IPS-18c (cell line): ENCODE data around the gene NINL.
"Not testable (repeated sequence)": the region's sequence is repeated elsewhere in the genome, so short reads cannot be mapped to it uniquely, and the experiment has no call there.

Experiments used
- H3K4me3 ChIP-seq: 2 replicates; pipeline ENCODE4 v1.7.0; 2013; ENCODE audit warnings: low read depth, mild to moderate bottlenecking, low read length, moderate library complexity; ENCODE audit not compliant: insufficient read depth
- H3K9me3 ChIP-seq: one replicate; pipeline ENCODE4 v1.6.1; 2013; ENCODE audit warnings: mild to moderate bottlenecking, low read length, moderate library complexity; ENCODE audit not compliant: control insufficient read depth, insufficient read depth

NINL gene

DNA sequence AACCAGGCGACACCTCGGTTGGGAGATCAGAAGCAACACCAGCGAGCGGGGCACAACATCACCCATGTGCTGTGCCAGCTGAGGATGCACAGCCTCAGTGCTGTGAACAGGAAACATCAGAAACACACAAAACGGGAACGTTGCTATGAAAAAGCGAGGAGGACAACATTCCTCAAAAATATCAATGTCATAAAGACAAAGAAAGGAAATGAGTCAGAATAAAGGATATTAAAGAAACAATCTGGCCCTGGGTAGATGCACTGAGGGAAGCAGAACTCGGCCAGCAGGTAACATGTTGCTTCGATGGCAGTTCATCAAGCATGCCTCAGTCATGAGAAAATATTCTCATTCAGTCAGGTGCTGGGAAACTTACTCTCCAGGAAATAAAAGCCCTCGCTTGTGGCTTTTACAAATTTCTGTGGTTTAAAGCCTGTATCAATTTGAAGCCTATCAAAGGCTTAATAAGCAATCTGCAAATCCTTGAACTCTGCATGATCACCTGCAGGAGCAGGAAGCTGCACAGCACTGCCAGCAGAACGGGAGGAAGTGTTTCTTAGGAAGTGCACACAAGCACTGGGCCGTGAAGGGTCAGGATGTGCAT, 100.3 kb downstream of the NINL start:
- no peaks in the 10 kb centered on the region for H3K9me3 ChIP-seq

DNA sequence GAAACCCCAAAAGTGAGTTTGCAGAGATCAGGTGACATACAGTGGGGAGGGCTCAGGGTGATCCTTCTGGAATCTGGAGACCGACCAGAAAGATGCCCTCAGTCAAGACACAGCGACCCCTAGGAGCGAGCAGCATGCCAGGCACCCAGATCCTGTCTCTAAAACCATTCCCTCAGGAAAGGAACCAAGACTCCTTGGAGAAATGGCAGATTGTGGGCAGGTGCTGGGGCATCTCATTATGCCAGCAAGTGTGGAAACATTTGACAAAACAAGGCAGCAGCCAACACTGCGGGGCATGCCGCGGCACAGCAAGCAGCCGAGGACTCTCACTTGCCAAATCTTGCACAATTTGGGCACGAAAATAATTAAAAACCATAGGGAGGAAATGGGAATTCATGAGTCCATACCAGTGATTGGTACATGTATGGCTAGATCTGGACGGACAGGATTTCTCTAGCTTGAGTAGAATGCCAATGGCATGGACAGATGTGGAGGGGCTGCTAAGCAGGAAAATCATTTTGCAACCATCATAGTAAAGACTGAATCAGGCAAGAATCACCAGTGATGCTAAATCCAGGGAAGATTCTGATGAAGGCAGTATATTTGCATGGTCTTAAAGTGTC, 101.0 kb downstream of the NINL start:
- Histone ChIP-seq H3K9me3 (no peaks in the 10 kb centered on the region), H3K4me3 (no peak overlapping the region)

More for the DNA sequence above, 100.3 kb downstream of the NINL start:
- no peak overlapping the region for H3K4me3 ChIP-seq

DNA sequence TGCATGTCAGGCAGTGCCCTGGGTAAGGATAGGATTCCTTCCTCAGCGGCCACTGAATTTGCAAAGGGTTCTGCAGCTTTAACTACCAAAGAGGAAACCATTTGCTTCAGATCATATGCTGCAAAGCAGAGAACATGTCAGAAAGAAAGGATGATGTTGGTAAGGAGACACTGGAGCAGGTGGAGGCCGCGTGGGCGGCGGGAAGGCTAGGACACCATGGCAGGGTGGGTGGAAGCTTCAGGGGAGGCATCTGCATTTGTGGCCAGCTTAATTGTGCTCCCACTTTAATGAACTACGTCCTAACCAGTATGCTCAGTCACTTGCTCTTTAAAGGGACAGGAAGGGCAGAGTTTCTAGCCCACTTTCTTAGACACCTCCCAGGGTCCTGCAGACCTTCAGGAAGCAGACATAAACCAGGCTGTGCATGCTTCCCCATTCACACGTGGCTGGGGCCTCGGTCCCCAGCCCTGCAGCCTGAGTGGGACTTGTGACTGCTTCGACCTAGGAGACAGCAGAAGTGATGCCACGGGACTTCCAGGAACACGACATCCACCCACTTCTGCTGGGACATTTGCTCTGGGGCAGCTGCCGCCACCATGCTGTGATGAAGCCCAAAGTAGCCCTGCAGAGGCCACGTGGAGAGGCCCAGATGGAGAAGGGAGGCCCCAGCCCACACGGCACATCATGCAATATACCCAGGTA, 101.7 kb downstream of the NINL start:
- H3K9me3 ChIP-seq = no peaks in the 10 kb centered on the region
- no peak overlapping the region for H3K4me3 ChIP-seq

DNA sequence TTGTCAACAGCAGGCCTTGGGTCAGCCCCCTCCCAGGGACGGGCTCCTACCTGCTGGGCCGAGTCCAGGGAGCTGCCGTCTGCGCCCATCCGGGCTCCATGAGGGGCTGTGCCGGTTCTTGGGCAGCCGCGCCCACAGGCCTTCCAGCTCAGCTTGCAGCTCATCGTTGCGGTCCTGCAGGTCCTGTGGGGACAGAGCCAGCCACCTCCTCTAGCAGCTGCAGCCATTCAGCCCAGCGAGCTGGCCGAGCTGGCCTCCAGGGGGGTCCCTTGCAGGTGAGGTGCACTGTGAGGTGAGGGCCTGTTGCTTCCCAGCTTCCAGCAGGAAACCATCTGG, 103.4 kb downstream of the NINL start:
- Histone ChIP-seq H3K9me3 (no peaks in the 10 kb centered on the region), H3K4me3 (no peak overlapping the region)

DNA sequence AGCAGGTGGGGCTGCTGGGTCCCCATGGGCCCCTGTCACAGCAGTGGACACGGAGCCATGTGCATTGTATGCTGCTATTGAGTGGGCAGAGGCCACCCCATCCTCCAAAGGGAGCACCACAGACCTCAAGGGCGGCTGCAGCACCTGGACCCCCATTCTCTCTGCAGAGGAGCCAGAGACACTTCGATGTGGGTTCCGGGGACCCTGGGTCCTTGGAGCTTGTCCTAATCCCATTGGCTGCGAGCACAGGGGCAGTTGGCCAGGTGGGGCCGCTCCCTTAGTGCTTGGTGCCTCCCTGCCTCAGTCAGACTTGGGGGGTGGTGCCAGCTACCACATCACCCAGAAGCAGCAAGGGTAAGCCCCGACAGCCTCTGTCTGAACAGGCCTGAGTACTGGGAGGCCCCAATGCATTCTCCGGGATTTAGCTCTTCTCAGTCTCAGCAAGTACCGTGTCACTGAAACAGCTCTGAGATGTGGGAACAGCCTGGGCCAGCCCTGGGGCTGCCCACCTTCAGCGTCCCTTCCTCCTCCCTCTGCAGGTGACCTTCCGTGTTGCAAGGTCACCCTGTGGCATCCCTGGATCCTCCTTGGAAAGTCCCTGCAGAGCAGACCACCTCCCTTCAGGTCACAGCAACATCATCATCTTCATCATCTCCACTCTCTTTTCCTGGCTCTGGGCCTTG, 104.0 kb downstream of the NINL start:
- H3K9me3 ChIP-seq = no peaks in the 10 kb centered on the region
- no peak overlapping the region for H3K4me3 ChIP-seq

DNA sequence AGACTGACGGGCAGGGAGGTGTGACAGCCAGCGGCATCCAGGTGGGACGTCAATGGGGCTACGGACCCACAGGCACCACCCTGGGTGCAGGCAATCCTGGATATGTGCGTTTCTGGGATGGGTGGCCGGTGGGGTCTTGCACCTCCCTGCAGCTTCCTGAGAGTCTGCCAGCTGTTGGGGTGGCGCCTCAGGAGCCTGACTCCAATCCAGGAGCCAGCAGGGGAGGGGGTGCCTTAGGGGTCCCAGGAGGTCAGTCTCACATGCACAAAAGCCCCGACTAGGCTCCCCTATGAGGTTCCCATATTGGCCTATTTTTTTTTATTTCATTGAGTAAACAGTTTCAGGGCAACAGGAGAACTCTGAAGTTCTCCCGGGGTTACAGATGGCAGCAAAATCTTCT, 104.5 kb downstream of the NINL start:
- no peaks in the 10 kb centered on the region for H3K9me3 ChIP-seq
- no peak overlapping the region for H3K4me3 ChIP-seq

DNA sequence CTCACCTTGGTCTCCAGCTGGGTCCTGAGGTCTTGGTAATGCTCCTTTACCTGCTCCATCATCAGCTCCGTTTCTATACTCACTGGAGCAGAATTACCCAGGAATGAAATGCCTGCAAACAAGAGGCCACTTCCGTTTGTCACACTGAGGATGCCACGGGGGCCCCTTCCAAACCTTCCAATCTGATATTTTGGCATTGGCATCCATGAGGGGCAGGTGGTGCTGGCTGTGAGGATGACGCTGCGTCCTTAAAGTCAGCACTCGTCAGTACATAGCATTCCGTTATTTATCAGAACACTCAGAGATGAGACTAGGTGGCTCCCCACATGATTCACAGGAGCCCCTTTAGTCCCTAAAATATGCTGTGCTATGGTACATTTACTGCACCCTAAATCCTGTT, 105.2 kb downstream of the NINL start:
- H3K9me3 ChIP-seq = no peaks in the 10 kb centered on the region

DNA sequence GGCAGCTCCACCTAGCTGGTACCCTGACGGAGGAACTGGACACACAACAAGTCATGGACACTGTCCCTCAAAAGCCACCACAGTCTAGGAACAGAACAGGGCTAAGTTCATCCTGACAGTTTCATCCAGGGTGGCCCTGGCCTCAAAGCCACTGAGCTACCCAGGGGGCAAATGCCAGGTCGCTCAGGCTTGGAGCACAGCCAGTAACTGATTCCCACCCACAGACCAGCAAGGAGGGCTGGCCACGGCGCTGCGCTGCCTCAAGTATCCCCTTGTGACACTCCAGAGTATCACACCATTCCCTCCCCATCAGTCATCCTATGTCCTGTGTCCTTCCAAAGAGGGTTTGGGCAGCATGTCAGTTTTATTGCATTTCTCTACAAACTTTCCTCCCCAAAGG, 105.7 kb downstream of the NINL start:
- no peak overlapping the region for H3K4me3 ChIP-seq

More for the DNA sequence above, 105.2 kb downstream of the NINL start:
- H3K4me3 ChIP-seq = no peak overlapping the region

DNA sequence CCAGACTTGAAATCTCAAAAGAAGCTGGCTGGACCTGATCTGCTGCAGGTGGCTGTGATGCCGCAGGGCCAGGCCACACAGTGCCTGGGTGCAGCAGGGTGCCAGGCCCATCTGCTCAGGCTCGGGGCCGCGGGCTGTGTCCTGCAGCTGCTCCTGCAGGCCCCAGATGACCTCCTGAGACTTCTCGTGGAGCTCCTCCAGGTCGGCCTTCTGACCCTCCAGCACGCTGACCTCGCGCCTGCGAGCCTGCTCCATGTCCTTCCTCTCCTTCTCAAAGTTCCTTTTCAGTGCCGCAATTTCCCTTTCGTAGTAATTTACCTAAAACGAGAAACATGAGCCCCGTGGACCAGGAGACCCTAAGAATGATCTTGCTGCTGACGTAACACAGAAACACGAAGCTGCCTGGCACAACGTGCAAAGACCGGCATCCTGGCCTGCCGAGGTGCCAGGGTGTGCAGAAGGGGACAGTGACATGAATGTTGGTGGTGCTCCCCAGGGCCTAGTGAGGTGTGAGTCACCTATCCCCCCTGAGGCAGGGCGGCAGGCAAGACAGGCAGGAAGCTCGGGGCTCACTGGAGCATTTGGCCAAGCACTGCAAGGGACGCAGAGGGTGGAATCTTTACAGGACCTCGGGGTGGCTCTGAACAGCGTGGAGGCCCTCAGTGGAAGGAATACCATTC, 106.3 kb downstream of the NINL start:
- H3K9me3 ChIP-seq = no peaks in the 10 kb centered on the region
- H3K4me3 ChIP-seq = no peak overlapping the region

More for the DNA sequence above, 105.7 kb downstream of the NINL start:
- no peaks in the 10 kb centered on the region for H3K9me3 ChIP-seq

DNA sequence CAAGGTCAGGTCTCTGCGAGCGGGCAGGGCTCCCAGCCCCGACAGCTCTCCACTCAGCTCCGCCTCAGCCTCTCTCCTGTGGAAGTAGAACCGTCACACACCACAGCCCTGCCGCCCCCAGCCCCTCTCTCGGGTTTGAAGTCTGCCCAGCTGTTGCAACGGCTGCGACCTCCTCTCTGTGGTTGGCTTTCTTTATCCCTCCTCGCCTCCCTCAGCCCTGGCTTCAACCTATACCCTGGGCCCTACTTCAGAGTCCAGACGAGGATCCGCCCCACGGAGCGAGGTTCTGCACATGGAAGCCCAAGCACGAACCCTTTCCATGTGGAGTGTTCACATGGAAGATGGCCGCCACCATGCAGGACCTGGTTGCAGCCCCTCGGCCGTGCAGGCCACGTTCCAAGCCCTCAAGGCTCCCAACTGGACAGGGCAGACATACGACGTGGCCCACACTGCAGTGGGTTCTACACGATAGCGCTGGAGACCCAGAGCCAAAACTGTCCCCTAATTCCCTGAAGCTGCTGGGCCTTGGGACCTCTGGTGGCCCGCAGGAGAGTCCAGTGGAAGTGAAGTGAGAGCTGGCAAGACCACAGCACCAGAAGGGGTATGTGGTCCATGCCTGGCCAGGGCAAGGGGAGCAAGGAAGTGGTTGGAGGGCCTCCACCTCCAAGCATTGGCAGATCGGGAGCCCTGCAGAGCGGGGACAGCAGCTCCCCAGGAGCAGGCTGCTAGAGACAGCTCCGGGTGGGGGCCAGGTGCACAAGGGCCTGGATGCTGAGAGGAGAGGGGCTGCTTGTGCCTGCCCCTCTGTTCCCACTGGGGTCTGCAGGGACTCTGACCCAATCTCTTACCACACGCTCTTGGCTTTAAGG, 108.1 kb downstream of the NINL start:
- Histone ChIP-seq H3K4me3 (no peak overlapping the region), H3K9me3 (no peaks in the 10 kb centered on the region)

DNA sequence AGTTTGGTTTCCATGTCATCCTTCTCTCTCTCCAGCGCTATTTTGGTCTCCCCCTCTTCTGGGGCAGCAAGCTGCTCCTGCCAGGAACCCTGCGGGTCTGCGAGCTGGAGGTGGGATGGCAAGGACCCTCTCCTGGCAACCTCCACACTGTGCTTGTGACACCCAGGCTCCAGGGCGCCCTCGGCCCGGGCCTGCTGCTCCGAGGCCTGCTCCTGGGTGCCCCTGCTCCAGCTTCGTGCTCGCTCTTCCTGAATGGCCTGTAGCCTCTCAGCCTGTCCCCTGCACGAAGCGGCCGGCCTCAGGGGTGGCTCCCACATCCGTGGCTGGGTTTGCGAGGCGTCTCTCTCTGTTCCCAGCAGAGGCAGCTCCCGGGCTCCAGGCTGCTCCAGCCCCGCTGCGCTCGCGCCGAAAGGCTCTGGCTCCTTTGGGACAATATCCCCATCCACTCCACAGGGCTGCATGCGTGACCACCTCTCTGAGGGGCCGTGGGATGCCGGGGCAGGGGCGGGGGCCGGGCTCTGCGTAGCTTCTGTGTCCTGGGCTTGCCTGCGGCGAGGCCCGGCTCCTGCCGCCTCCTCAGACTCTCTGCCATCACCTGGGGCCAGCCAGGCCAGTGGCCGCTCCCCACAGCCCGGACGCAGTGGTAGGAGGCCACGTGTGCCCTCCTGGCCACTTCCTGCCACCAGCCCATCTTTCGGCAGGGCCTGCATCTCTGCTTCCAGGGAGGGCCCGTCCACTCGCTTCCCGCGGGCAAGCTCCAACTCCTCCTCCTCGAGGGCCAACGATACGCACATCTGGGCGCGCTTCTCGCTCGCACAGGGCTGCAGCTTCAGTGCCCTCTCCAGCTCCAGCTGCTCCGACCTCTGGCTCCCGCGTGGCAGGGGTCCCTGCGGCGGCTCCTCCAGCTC, 109.0 kb downstream of the NINL start:
- Histone ChIP-seq H3K4me3 (no peak overlapping the region), H3K9me3 (no peaks in the 10 kb centered on the region)

DNA sequence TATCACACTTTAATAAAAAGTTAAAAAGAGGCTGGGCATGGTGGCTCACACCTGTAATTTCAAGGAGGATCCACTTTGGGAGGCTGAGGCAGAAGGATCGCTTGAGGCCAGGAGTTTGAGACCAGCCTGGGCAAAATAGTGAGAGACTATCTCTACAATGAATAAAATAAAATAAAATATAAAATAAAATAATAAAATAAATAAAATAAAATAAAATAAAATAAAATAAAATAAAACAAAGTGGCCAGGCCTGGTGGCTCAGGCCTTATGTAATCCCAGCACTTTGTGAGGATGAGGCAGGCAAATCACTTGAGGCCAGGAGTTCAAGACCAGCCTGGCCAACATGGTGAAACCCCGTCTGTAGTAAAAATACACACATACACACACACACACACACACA, 112.0 kb downstream of the NINL start:
- H3K9me3 ChIP-seq, H3K4me3 ChIP-seq: not testable (repeated sequence)

DNA sequence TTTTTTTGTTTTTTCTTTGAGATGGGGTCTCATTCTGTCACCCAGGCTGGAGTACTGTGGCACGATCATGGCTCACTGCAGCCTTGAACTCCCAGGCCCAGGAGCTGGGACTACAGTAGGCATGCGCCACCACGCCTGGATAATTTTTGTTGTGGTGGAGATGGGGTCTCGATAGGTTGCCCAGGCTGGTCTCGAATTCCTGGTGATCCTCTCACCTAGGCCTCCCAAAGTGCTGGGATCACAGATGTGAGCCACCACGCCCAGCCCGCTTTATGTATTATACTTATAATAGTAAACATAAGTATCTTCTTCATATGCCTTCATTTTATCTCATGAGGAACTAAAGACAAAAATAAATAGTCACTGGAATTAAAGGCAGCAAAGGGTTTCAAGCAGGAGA, 114.3 kb downstream of the NINL start:
- H3K4me3 ChIP-seq = no peak overlapping the region
- H3K9me3 ChIP-seq = no peaks in the 10 kb centered on the region

DNA sequence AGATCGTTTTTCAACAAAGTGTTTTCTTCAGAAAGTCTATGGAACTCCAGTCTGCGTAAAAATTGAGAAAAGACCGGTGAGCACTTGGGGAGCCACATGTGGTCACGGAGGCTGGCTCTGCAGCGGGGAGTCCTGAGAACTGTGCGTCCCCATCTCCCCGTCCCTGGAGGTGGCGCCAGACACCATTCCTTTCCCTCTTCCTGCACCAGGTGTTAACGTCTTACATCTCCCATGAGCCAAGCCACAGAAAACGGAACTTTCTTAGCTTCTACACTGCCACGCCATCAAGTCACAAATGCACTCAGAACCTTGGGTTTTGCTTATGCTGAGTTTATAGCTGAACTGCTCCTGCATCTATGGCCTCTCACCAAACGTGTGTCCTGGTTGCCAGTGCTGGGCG, 115.3 kb downstream of the NINL start:
- H3K4me3 ChIP-seq = no peak overlapping the region
- H3K9me3 ChIP-seq = no peaks in the 10 kb centered on the region

DNA sequence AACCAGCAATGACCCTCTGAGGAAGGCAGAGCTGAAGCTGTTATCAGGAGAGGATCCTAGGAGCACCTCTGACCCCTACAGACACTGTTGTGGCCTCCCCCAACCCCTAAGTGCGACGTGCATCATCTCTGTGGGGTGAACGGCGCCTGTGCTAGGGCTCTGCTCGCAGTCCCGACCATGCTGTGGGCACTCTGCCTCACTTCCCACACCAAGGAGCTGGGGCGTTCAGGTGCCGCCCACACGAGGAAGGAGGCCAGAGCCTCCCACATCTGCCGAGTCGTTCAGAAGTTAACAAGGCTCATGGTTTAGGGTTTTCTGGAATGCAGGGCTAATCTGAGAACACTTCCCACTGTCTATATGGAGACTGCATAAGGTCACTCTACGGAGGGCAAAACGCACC, 115.8 kb downstream of the NINL start:
- no peak overlapping the region for H3K4me3 ChIP-seq
- H3K9me3 ChIP-seq = no peaks in the 10 kb centered on the region
